Spinal cord (tissue), 10 donors: ENCODE data around the gene S100Z. TPM values are rescaled to one million over a fixed set of nuclear protein-coding genes. Genes with fewer than 3 reads are reported as not detected.
"Not testable (repeated sequence)": the region's sequence is repeated elsewhere in the genome, so short reads cannot be mapped to it uniquely, and the experiment has no call there.

Experiments
- DNase-seq, 6 donors: peaks; one replicate each; pipeline versions ENCODE4 v3.0.0 to v3.0.0-alpha.2; 2013 to 2015; ENCODE audit warnings: low spot score in 6 of 6, low read depth in 4 of 6
- H3K27ac ChIP-seq: one replicate; pipeline ENCODE4 v1.5.1; 2013; ENCODE audit warnings: low read depth, low read length, control low read depth
- H3K27me3 ChIP-seq: one replicate; pipeline ENCODE4 v1.6.1; 2013; ENCODE audit warnings: low read length; ENCODE audit not compliant: control insufficient read depth, insufficient read depth
- H3K36me3 ChIP-seq: one replicate; pipeline ENCODE4 v1.6.1; 2013; ENCODE audit warnings: low read length; ENCODE audit not compliant: control insufficient read depth, insufficient read depth
- H3K4me1 ChIP-seq: one replicate; pipeline ENCODE4 v1.6.1; 2013; ENCODE audit warnings: low read length; ENCODE audit not compliant: control insufficient read depth, insufficient read depth
- H3K4me3 ChIP-seq: one replicate; pipeline ENCODE4 v1.5.1; 2013; ENCODE audit warnings: low read depth, low read length, control low read depth
- H3K9me3 ChIP-seq: one replicate; pipeline ENCODE4 v1.6.1; 2013; ENCODE audit warnings: low read length; ENCODE audit not compliant: control insufficient read depth, insufficient read depth
- WGBS: methylation state at CpG from one replicate; pipeline ENCODE4 v1.1.5; 2013; ENCODE audit warnings: missing lambda C conversion rate; ENCODE audit not compliant: insufficient coverage; 5-methylcytosine and 5-hydroxymethylcytosine counted together
- polyA plus RNA-seq, 2 donors: library from polyadenylated mRNA; unstranded; fragments of 120-200 nt; gene quantifications; one replicate each; pipeline ENCODE4 v1.2.1, GENCODE V29; 2013; ENCODE audit not compliant: insufficient read length in 2 of 2
- total RNA-seq, 2 donors: library from RNA; depleted of rRNA in 1 of 2; stranded (reverse); fragments of 120-200 nt in 1 of 2; fragments of >200 nt in 1 of 2; gene quantifications; one replicate each; pipeline versions ENCODE4 v1.2.3 to v1.2.4, GENCODE V29; 2013 to 2014
- donor health status: healthy.

S100Z gene
- total and polyA plus RNA-seq, 4 donors, result 0.26 to 1.2 (median 0.45) TPM

DNA sequence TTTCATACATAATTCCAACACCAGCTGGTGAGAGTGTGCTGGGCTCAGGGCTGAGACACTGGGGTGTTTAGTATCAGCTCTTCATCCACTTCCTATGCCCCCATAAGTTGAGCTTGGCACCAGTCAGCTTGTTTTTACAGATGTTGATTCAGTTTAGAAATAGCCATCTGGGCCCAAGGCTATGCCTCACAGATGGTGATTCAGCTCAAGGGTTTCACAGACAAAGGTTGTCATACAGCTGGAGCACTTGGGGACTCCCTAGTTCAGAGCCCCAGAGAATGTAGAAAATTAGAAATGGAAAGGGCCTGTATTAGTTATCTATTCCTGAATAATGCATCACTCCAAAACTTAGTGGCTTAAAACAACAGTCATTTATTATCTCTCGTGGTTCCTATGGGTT lies 92.8 kb downstream of the S100Z start:
- DNase-seq, result peak in 2 of 6 donors; percentile 18 to 38
- no peaks in the 10 kb centered on the region for H3K27me3 ChIP-seq
- WGBS, result no CpG with 5 or more reads among the region's 1 CpG
- H3K27ac ChIP-seq, result no peak overlapping the region
- H3K4me1 ChIP-seq, result no peaks in the 10 kb centered on the region
- no peak overlapping the region for H3K4me3 ChIP-seq
- no peaks in the 10 kb centered on the region for H3K9me3 ChIP-seq
- no peaks in the 10 kb centered on the region for H3K36me3 ChIP-seq

DNA sequence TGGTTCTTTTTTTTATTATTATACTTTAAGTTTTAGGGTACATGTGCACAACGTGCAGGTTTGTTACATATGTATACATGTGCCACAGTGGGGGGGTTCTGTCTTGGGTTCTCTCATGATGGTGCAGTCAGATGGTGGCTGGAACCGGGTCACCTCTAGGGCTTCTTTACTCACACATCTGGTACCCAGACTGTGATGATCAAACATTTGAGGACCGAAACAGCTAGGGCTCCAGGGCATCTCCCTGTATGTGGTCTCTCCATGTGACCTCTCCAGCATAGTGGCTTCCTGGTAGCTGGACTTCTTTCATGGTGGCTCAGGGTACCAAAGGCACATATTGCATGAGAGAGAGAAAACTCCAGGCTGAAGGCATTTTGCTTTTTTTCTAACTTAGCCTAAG lies 93.2 kb downstream of the S100Z start:
- H3K36me3 ChIP-seq, result no peaks in the 10 kb centered on the region
- H3K27me3 ChIP-seq, result no peaks in the 10 kb centered on the region
- H3K9me3 ChIP-seq, result no peaks in the 10 kb centered on the region
- no peak for DNase-seq
- H3K27ac ChIP-seq, result no peak overlapping the region
- 73% methylated on average over 2 of the region's 3 CpGs for WGBS
- no peaks in the 10 kb centered on the region for H3K4me1 ChIP-seq
- no peak overlapping the region for H3K4me3 ChIP-seq

DNA sequence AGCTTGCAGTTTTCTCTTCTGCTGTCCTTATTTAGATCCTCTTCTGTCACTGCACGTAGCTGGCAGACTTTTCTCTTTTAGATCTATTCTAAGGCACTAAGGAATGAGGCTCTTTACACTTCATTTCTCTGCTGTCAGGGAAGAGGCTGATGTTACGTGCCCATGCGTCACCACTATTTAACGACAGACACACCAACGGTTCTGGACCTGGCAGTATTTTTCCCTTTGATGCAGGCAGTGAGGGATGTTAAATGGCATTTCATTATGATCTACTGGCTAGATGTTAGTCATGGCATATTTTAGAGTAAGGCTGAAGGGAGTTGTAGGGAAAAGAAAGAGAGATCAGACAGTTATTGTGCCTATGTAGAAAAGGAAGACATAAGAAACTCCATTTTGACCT lies 94.8 kb downstream of the S100Z start:
- peak in 1 of 6 donors; percentile 34 for DNase-seq
- no peaks in the 10 kb centered on the region for H3K36me3 ChIP-seq
- no peaks in the 10 kb centered on the region for H3K9me3 ChIP-seq
- H3K27me3 ChIP-seq, result no peaks in the 10 kb centered on the region
- H3K4me1 ChIP-seq, result no peaks in the 10 kb centered on the region
- 73% methylated on average over 1 of the region's 5 CpGs for WGBS
- H3K27ac ChIP-seq, result no peak overlapping the region
- no peak overlapping the region for H3K4me3 ChIP-seq

DNA sequence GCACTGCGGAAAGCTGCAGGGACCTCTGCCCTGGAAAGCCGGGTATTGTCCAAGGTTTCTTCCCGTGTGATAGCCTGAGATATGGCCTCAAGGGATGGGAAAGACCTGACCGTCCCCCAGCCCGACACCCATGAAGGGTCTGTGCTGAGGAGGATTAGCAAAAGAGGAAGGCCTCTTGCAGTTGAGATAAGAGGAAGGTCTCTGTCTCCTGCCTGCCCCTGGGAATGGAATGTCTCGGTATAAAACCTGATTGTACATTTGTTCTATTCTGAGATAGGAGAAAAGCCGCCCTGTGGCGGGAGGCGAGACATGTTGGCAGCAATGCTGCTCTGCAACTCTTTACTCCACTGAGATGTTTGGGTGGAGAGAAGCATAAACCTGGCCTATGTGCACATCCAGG lies 95.4 kb downstream of the S100Z start:
- not testable (repeated sequence) for DNase-seq, H3K4me3 ChIP-seq, H3K27me3 ChIP-seq, H3K9me3 ChIP-seq, H3K4me1 ChIP-seq, H3K36me3 ChIP-seq, H3K27ac ChIP-seq
- WGBS, result 87% methylated on average over 4 of the region's 9 CpGs

DNA sequence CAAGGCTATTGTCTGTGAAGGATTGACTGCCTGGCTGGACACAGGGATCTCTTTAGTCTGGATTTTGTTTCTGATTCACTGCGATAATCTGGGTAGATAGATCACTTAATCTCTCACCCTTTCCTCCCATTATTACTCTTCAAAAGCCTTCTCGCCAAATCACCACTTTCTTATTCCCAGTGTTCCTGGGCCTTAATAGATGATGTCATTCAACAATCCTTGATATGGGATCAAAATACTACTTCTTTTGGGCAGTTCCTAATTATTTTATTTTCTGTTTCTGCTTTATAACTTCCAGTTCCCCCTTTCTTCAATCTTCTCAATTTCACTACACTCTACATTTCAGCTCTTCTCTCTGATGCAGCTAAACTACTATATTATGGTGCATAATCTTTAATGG lies 96.3 kb downstream of the S100Z start:
- no peaks in the 10 kb centered on the region for H3K9me3 ChIP-seq
- no peak for DNase-seq
- no peaks in the 10 kb centered on the region for H3K36me3 ChIP-seq
- no peaks in the 10 kb centered on the region for H3K4me1 ChIP-seq
- no peak overlapping the region for H3K4me3 ChIP-seq
- H3K27ac ChIP-seq, result no peak overlapping the region
- peaks cover 1% of the 10 kb centered on the region for H3K27me3 ChIP-seq
- WGBS, result no CpG with 5 or more reads among the region's 2 CpGs

- no peak overlapping the region for H3K27ac ChIP-seq
- DNase-seq, result no peak
- no peaks in the 10 kb centered on the region for H3K36me3 ChIP-seq
- H3K4me3 ChIP-seq, result no peak overlapping the region
- no peaks in the 10 kb centered on the region for H3K9me3 ChIP-seq
- no peaks in the 10 kb centered on the region for H3K4me1 ChIP-seq
- no CpG with 5 or more reads among the region's 4 CpGs for WGBS
- peaks cover 4% of the 10 kb centered on the region for H3K27me3 ChIP-seq
Measured at GRCh38 chr5:76947082-76947503, 97.3 kb downstream of the S100Z start.

DNA sequence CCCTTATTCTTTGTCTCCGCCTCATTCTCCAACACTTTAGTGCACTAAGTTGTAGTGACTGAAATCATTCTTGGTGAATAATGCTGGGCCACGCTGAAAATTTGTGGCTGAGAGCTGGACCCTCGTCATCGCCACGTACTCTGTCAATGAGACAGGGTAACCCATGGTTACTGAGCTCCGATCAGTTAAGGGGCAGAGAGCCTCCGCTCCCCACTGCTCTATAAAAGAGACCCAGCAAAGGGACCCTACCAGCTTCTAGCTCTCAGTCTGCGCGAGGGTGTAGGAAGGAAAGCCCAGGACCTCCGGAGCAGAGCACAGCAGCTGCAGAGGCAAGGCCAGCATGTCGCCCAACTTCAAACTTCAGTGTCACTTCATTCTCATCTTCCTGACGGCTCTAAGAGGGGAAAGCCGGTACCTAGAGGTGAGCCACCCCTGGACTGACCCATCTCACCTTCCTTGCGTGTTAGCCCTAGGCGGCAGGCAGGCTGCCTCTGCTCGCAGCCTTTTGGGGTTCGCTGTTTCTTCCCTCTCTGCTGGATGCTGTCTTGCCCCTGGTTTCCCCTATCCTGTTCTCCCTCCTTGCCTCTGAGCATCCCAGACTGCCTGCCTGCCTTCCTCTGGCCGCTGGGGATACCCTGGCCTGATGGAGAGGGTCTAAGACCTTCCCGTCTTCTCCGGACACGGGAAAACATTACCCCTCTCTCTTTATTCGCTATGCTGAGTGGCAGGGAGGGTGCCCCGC lies 103.2 kb downstream of the S100Z start, which contains the start of gene CRHBP:
Gene CRHBP, plus strand, starts transcription at position 251 of the 742 bp plus-strand sequence. Its CDS starts 90 bp downstream, at position 341.
- no peaks in the 10 kb centered on the region for H3K36me3 ChIP-seq
- H3K4me3 ChIP-seq, result peak within 1 kb of the TSS; percentile 21
- H3K4me1 ChIP-seq, result peaks cover 15% of the 10 kb centered on the region
- no peak for DNase-seq
- H3K9me3 ChIP-seq, result no peaks in the 10 kb centered on the region
- WGBS, result 14% methylated on average over 18 of the region's 23 CpGs
- no peak within 1 kb of the TSS for H3K27ac ChIP-seq
- H3K27me3 ChIP-seq, result peaks cover 33% of the 10 kb centered on the region

GRCh38 chr5:76953551-76954382 lies 104.0 kb downstream of the S100Z start:
- Histone ChIP-seq H3K4me1 (peaks cover 15% of the 10 kb centered on the region), H3K36me3 (no peaks in the 10 kb centered on the region), H3K9me3 (no peaks in the 10 kb centered on the region), H3K27me3 (peaks cover 33% of the 10 kb centered on the region), H3K4me3 (peak overlapping the region; percentile 21), H3K27ac (no peak overlapping the region)
- WGBS, result under 1% methylated on average over 81 of the region's 81 CpGs
- peak in 2 of 6 donors; percentile 38 to 66 for DNase-seq

- peak overlapping the region; percentile 21 for H3K4me3 ChIP-seq
- 5% methylated on average over 24 of the region's 25 CpGs for WGBS
- H3K36me3 ChIP-seq, result no peaks in the 10 kb centered on the region
- peaks cover 33% of the 10 kb centered on the region for H3K27me3 ChIP-seq
- DNase-seq, result no peak
- no peaks in the 10 kb centered on the region for H3K9me3 ChIP-seq
- no peak overlapping the region for H3K27ac ChIP-seq
- peaks cover 15% of the 10 kb centered on the region for H3K4me1 ChIP-seq
Measured at GRCh38 chr5:76954383-76954763, 104.6 kb downstream of the S100Z start.
